Measurements from ENCODE around the gene FAM98B. TPM values are rescaled to one million over a fixed set of nuclear protein-coding genes. Genes with fewer than 3 reads are reported as not detected.

Gene FAM98B
- total RNA-seq, 1 donor from 2014 or later, result 66.9 TPM

DNA sequence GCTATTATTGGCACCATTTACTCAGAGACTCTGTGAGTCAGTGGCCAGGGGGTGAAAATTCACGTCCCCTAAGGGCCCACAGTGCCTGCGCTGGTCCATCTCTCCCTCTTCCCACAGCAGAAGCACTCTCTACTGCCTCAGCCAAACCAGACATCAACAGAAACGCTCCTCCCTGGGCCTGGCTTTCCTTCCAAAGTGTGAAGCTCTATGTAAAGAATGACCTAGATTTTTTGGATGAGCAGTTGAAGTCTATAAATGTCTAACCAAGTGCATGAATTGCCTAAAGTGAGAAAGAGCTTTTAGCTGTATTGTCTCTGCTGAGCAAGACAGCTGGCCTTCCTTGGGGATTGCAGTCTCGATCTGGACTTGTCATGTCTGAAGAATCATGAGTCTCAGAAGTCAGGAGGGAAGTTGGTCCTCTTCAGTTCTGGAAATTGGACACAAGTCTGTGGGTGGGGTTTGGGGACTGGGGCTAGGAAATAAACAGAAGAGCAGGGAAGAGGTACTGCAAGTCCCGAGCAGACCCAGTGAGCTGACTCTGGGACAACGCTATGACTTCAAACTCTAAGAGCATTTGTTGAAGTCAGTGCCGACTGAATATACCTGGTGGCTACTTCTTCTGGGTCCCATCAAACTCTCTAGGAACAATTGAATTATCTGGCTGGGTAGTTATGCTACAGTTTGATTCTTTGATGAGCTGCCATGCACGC, 81.7 kb downstream of the FAM98B start:
- Mint-ChIP-seq H3K27ac (peak overlapping the region; percentile 85), H3K4me3 (peak overlapping the region; percentile 20), H3K9me3 (no peaks in the 10 kb centered on the region), H3K4me1 (ENCODE audit: low read depth) (peaks cover 99% of the 10 kb centered on the region), H3K27me3 (ENCODE audit: insufficient read depth) (no peaks in the 10 kb centered on the region), H3K36me3 (ENCODE audit: low read depth) (peaks cover 57% of the 10 kb centered on the region)
- intact Hi-C loops (cut with micrococcal nuclease), result no loop called here
- DNase-seq (ENCODE audit: low spot score), result no peak

DNA sequence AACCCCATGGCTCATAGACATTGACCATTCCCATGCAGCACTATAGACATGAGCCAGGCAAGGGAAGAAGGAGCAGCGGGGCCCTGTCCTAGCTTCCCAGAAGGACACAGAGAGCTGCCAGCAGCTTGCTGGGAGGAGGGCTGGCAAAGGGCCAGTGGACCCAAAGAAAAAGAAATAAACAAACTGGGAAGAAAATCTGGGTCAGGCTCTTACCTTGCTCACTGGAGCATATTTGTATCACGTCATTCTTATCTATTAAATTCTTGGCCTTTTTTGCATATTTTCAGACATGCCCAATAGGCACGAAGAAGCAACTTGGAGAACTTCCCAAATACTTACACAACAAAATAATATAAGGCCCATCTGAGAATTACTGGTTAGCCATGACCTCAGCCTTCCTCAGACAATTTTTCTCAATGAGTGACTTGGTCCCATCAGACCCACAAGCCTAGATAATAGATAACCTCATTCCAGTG, 82.3 kb downstream of the FAM98B start:
- Mint-ChIP-seq H3K9me3 (no peaks in the 10 kb centered on the region), H3K27ac (peak overlapping the region; percentile 85), H3K4me1 (ENCODE audit: low read depth) (peaks cover 99% of the 10 kb centered on the region), H3K36me3 (ENCODE audit: low read depth) (peaks cover 60% of the 10 kb centered on the region), H3K27me3 (ENCODE audit: insufficient read depth) (no peaks in the 10 kb centered on the region), H3K4me3 (no peak overlapping the region)
- intact Hi-C loops (cut with micrococcal nuclease), result no loop called here
- DNase-seq (ENCODE audit: low spot score), result no peak

Other genes with a start within 250 kb of the FAM98B start
- gene SPRED1, start 201.3 kb upstream of the FAM98B start, total RNA-seq, result 0.49 and 0.54 TPM in 2 replicates
- gene RASGRP1, start 110.7 kb downstream of the FAM98B start, total RNA-seq, result 106 and 110 TPM in 2 replicates